ENCODE measurements around the gene CKMT1B.
"Not testable (repeated sequence)": the region's sequence is repeated elsewhere in the genome, so short reads cannot be mapped to it uniquely, and the experiment has no call there.

The CKMT1B gene

GRCh38 chr15:43638464-43639204, 44.8 kb downstream of the CKMT1B start:
- not testable (repeated sequence) for DNase-seq

All from NCI-H1048 (cell line).